GM10248 (cell line): Measurements from ENCODE around the gene SZT2.

ENCODE experiments used
- CTCF ChIA-PET: fragments of 300-600 bp; sonication (Branson Sonifier 250); formaldehyde crosslinking; extraction: SDS; loops from one replicate; lab custom pipeline; 2021; ENCODE audit warnings: antibody characterized with exemption; lab: Yijun Ruan, JAX
- POLR2A ChIA-PET: fragments of 350-650 bp; sonication (Branson Sonifier 250); formaldehyde crosslinking; extraction: SDS; loops from one replicate; lab custom pipeline; 2020; ENCODE audit warnings: antibody characterized with exemption; lab: Yijun Ruan, JAX
- DNase-seq: peaks from one replicate; pipeline ENCODE4 v3.0.0; 2012; ENCODE audit errors: extremely low spot score
- CTCF ChIP-seq: IDR thresholded peaks from 2 replicates; pipeline ENCODE4 v1.5.1; 2012; ENCODE audit warnings: mild to moderate bottlenecking, low read depth; ENCODE audit errors: extremely low read depth, missing control alignments, control extremely low read depth

Gene SZT2

GRCh38 chr1:43419627-43420425, 30.1 kb downstream of the SZT2 start:
- CTCF ChIA-PET = interaction anchor here (1.0 to 1.7 kb wide), 3 partner anchors 9 to 195 kb away, joined by 3 to 4 read pairs (median 3); no protein-coding TSS in a partner anchor
- POLR2A ChIA-PET = no interaction called here
- DNase-seq = no peak
- no peak for TF ChIP-seq CTCF

GRCh38 chr1:43420874-43421273, 31.2 kb downstream of the SZT2 start:
- POLR2A ChIA-PET = no interaction called here
- CTCF ChIA-PET = interaction anchor here (1.0 to 1.6 kb wide), 2 partner anchors 8 to 140 kb away, joined by 3 to 4 read pairs; no protein-coding TSS in a partner anchor
- DNase-seq = no peak
- no peak for TF ChIP-seq CTCF

- no peak for DNase-seq
- ChIA-PET CTCF (interaction anchor here (1.6 kb wide), 1 partner anchor 8 kb away, joined by 4 read pairs; no protein-coding TSS in a partner anchor), POLR2A (no interaction called here)
- TF ChIP-seq CTCF = no peak
Measured at GRCh38 chr1:43421396-43421795, 31.7 kb downstream of the SZT2 start.

GRCh38 chr1:43421976-43422750, 32.5 kb downstream of the SZT2 start:
- CTCF ChIA-PET = no interaction called here
- TF ChIP-seq CTCF = no peak
- POLR2A ChIA-PET = no interaction called here
- DNase-seq = no peak

GRCh38 chr1:43422995-43423671, 33.4 kb downstream of the SZT2 start:
- CTCF ChIA-PET = no interaction called here
- no peak for TF ChIP-seq CTCF
- POLR2A ChIA-PET = no interaction called here
- DNase-seq = no peak
